GM23338 (cell line): ENCODE results near the gene ATF7IP2. TPM values are rescaled to one million over a fixed set of nuclear protein-coding genes. Genes with fewer than 3 reads are reported as not detected.

Source experiments
- ATAC-seq: fragments of 200-7000 bp; cut with Tn5 transposase; 3 replicates; pipeline ENCODE4 v1.9.1; 2020
- DNase-seq: peaks from one replicate; pipeline ENCODE4 v3.0.0-alpha.2; 2015; ENCODE audit warnings: low spot score
- H2AFZ ChIP-seq: fragments of 200-600 bp; sonication (generic); 2 replicates; pipeline ENCODE4 v1.8.0; 2016; ENCODE audit warnings: antibody characterized with exemption, mild to moderate bottlenecking, moderate library complexity
- H3F3A ChIP-seq: fragments of 200-600 bp; sonication (generic); replicated peaks from 2 replicates; pipeline ENCODE4 v1.8.0; 2017; ENCODE audit warnings: antibody characterized with exemption, mixed run types, low read depth
- H3K27ac ChIP-seq: fragments of 200-600 bp; sonication (generic); 2 replicates; pipeline ENCODE4 v1.6.1; 2016; ENCODE audit warnings: low read depth
- H3K27me3 ChIP-seq: fragments of 200-600 bp; sonication (generic); 2 replicates; pipeline ENCODE4 v1.8.0; 2016; ENCODE audit warnings: mild to moderate bottlenecking, mixed run types, moderate library complexity; ENCODE audit not compliant: insufficient read depth
- H3K36me3 ChIP-seq: fragments of 200-600 bp; sonication (generic); 2 replicates; pipeline ENCODE4 v1.8.0; 2016; ENCODE audit warnings: mild to moderate bottlenecking; ENCODE audit not compliant: insufficient read depth
- H3K4me1 ChIP-seq: fragments of 200-600 bp; sonication (generic); 2 replicates; pipeline ENCODE4 v1.8.0; 2016; ENCODE audit warnings: mild to moderate bottlenecking, moderate library complexity; ENCODE audit not compliant: insufficient read depth
- H3K4me2 ChIP-seq: fragments of 200-600 bp; sonication (generic); 2 replicates; pipeline ENCODE4 v1.7.1; 2017; ENCODE audit warnings: mixed run types
- H3K4me3 ChIP-seq: fragments of 200-600 bp; sonication (generic); 2 replicates; pipeline ENCODE4 v1.6.1; 2016; ENCODE audit warnings: mixed run types
- H3K79me2 ChIP-seq: fragments of 200-600 bp; sonication (generic); replicated peaks from 2 replicates; pipeline ENCODE4 v1.8.0; 2017; ENCODE audit warnings: mild to moderate bottlenecking; ENCODE audit not compliant: insufficient read depth
- H3K9me2 ChIP-seq: fragments of 200-600 bp; sonication (generic); 2 replicates; pipeline ENCODE4 v1.8.0; 2017; ENCODE audit not compliant: insufficient read depth
- H4K20me1 ChIP-seq: fragments of 200-600 bp; sonication (generic); replicated peaks from 2 replicates; pipeline ENCODE4 v1.8.0; 2017; ENCODE audit warnings: mild to moderate bottlenecking; ENCODE audit not compliant: insufficient read depth
- H3K27ac Mint-ChIP-seq: 2 replicates; pipeline ENCODE4 v1.8.0; 2020; ENCODE audit warnings: inconsistent platforms, mild to moderate bottlenecking, moderate library complexity, mixed read lengths
- H3K27me3 Mint-ChIP-seq: 3 replicates; pipeline ENCODE4 v1.8.0; 2022; ENCODE audit warnings: low read depth, mild to moderate bottlenecking, moderate library complexity, mixed read lengths, inconsistent platforms; ENCODE audit not compliant: insufficient read depth, poor library complexity
- H3K36me3 Mint-ChIP-seq: 3 replicates; pipeline ENCODE4 v1.8.0; 2021; ENCODE audit warnings: low read depth, mild to moderate bottlenecking, inconsistent platforms, moderate library complexity, mixed read lengths
- H3K4me1 Mint-ChIP-seq: 3 replicates; pipeline ENCODE4 v1.8.0; 2020; ENCODE audit warnings: mild to moderate bottlenecking, inconsistent platforms, mixed read lengths
- H3K4me3 Mint-ChIP-seq: 3 replicates; pipeline ENCODE4 v1.8.0; 2021; ENCODE audit warnings: moderate library complexity, mild to moderate bottlenecking, inconsistent platforms, mixed read lengths
- H3K9me3 Mint-ChIP-seq: 3 replicates; pipeline ENCODE4 v1.8.0; 2020; ENCODE audit warnings: moderate library complexity, mild to moderate bottlenecking, inconsistent platforms, mixed read lengths
- CTCF ChIP-seq, 2 experiments: fragments of 200-600 bp in 1 of 2; sonication (generic) in 1 of 2; conservative IDR thresholded peaks; 2 replicates each; pipeline versions ENCODE4 v1.5.1 to v1.6.1; 2016 to 2017; ENCODE audit warnings: antibody characterized with exemption in 2 of 2, low read depth in 2 of 2, mild to moderate bottlenecking in 2 of 2, moderate library complexity in 1 of 2
- EZH2 ChIP-seq: fragments of 200-600 bp; sonication (generic); IDR thresholded peaks from one replicate; pipeline ENCODE4 v1.8.0; 2017; ENCODE audit warnings: antibody characterized with exemption, mild to moderate bottlenecking, low read depth; ENCODE audit not compliant: unreplicated experiment
- JUNB ChIP-seq: IDR thresholded peaks from one replicate; pipeline ENCODE4 v1.6.1; 2016; ENCODE audit warnings: antibody characterized with exemption; ENCODE audit not compliant: unreplicated experiment
- POLR2AphosphoS5 ChIP-seq: IDR thresholded peaks from 2 replicates; pipeline ENCODE4 v1.6.1; 2016; ENCODE audit warnings: antibody characterized with exemption, low read depth
- REST ChIP-seq: IDR thresholded peaks from one replicate; pipeline ENCODE4 v1.6.1; 2018; ENCODE audit warnings: antibody characterized with exemption; ENCODE audit not compliant: unreplicated experiment
- ZNF331 ChIP-seq: fragments of 250-450 bp; sonication (Bioruptor Pico); IDR thresholded peaks from 2 replicates; pipeline ENCODE4 v1.5.0; 2020; ENCODE audit warnings: low read depth, mild to moderate bottlenecking, moderate library complexity
- polyA plus RNA-seq: library from polyadenylated mRNA; unstranded; fragments of >200 nt; fragmentation: Nextera tagmentation; extraction: Ambion mirVana; gene quantifications from 2 replicates; pipeline ENCODE4 v1.2.1, GENCODE V29; 2016
- total RNA-seq: library from RNA; depleted of rRNA; stranded (reverse); fragments of >200 nt; shearing (Covaris generic); gene quantifications from 2 replicates; pipeline ENCODE4 v1.2.3, GENCODE V29; 2014
- TF ChIP-seq, protein P1 (sequence below): fragments of 250-450 bp; sonication (Bioruptor Pico); IDR thresholded peaks from 2 replicates; pipeline ENCODE4 v1.5.0; 2020; ENCODE audit warnings: mild to moderate bottlenecking, moderate library complexity

The ATF7IP2 gene
- total and polyA plus RNA-seq, 2 experiments from 2014 or later: 27.9 to 55.7 TPM

DNA sequence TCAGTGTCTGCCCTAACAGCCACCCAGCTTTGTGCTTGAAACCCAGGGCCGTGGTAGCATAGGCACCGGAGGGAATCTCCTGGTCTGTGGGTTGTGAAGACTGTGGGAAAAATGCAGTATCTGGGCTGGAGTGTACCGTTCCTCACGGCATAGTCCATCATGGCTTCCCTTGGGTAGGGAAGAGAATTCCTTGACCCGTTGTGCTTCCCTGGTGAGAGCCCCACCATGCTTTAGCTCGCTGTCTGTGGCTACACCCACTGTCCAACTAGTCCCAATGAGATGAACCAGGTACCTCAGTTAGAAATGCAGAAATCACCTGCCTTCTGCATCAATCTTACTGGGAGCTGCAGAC is 67.3 kb downstream of the ATF7IP2 start:
- no peaks in the 10 kb centered on the region for H3F3A ChIP-seq
- H2AFZ ChIP-seq: no peak overlapping the region
- TF ChIP-seq CTCF (conservative IDR thresholded peaks at IDR 0.05; ENCODE audit: low read depth in 2 of 2) (no peak), POLR2AphosphoS5 (no peak)
- TF ChIP-seq, protein P1, sequence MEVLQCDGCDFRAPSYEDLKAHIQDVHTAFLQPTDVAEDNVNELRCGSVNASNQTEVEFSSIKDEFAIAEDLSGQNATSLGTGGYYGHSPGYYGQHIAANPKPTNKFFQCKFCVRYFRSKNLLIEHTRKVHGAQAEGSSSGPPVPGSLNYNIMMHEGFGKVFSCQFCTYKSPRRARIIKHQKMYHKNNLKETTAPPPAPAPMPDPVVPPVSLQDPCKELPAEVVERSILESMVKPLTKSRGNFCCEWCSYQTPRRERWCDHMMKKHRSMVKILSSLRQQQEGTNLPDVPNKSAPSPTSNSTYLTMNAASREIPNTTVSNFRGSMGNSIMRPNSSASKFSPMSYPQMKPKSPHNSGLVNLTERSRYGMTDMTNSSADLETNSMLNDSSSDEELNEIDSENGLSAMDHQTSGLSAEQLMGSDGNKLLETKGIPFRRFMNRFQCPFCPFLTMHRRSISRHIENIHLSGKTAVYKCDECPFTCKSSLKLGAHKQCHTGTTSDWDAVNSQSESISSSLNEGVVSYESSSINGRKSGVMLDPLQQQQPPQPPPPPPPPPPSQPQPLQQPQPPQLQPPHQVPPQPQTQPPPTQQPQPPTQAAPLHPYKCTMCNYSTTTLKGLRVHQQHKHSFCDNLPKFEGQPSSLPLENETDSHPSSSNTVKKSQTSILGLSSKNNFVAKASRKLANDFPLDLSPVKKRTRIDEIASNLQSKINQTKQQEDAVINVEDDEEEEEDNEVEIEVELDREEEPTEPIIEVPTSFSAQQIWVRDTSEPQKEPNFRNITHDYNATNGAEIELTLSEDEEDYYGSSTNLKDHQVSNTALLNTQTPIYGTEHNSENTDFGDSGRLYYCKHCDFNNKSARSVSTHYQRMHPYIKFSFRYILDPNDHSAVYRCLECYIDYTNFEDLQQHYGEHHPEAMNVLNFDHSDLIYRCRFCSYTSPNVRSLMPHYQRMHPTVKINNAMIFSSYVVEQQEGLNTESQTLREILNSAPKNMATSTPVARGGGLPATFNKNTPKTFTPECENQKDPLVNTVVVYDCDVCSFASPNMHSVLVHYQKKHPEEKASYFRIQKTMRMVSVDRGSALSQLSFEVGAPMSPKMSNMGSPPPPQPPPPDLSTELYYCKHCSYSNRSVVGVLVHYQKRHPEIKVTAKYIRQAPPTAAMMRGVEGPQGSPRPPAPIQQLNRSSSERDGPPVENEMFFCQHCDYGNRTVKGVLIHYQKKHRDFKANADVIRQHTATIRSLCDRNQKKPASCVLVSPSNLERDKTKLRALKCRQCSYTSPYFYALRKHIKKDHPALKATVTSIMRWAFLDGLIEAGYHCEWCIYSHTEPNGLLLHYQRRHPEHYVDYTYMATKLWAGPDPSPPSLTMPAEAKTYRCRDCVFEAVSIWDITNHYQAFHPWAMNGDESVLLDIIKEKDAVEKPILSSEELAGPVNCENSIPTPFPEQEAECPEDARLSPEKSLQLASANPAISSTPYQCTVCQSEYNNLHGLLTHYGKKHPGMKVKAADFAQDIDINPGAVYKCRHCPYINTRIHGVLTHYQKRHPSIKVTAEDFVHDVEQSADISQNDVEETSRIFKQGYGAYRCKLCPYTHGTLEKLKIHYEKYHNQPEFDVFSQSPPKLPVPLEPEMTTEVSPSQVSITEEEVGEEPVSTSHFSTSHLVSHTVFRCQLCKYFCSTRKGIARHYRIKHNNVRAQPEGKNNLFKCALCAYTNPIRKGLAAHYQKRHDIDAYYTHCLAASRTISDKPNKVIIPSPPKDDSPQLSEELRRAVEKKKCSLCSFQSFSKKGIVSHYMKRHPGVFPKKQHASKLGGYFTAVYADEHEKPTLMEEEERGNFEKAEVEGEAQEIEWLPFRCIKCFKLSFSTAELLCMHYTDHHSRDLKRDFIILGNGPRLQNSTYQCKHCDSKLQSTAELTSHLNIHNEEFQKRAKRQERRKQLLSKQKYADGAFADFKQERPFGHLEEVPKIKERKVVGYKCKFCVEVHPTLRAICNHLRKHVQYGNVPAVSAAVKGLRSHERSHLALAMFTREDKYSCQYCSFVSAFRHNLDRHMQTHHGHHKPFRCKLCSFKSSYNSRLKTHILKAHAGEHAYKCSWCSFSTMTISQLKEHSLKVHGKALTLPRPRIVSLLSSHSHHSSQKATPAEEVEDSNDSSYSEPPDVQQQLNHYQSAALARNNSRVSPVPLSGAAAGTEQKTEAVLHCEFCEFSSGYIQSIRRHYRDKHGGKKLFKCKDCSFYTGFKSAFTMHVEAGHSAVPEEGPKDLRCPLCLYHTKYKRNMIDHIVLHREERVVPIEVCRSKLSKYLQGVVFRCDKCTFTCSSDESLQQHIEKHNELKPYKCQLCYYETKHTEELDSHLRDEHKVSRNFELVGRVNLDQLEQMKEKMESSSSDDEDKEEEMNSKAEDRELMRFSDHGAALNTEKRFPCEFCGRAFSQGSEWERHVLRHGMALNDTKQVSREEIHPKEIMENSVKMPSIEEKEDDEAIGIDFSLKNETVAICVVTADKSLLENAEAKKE (CRISPR knock-in tag): no peak
- Mint-ChIP-seq H3K4me3 (no peak overlapping the region), H3K27me3 (no peaks in the 10 kb centered on the region), H3K4me1 (no peaks in the 10 kb centered on the region), H3K36me3 (peaks cover 60% of the 10 kb centered on the region), H3K27ac (no peak overlapping the region), H3K9me3 (peaks cover 17% of the 10 kb centered on the region)
- H3K9me2 ChIP-seq: no peaks in the 10 kb centered on the region
- H4K20me1 ChIP-seq: 0 out of 2 replicates have a peak, but pooled peaks cover 3% of the 10 kb centered on the region
- no peaks in the 10 kb centered on the region for H3K79me2 ChIP-seq
- no peak for ATAC-seq
- no peak overlapping the region for H3K4me2 ChIP-seq
- no peak for DNase-seq
- peaks cover 5% of the 10 kb centered on the region; the same call in 1 of the 2 replicates for H3K36me3 ChIP-seq
- H3K27me3 ChIP-seq: no peaks in the 10 kb centered on the region
- no peak overlapping the region for H3K27ac ChIP-seq
- no peak overlapping the region for H3K4me3 ChIP-seq
- no peaks in the 10 kb centered on the region for H3K4me1 ChIP-seq

GRCh38 chr16:10465821-10466220 is 80.0 kb downstream of the ATF7IP2 start:
- no peak for DNase-seq
- no peaks in the 10 kb centered on the region for H3K79me2 ChIP-seq

More at GRCh38 chr16:10465821-10466220, 80.0 kb downstream of the ATF7IP2 start:
- H3K4me3 ChIP-seq: no peak overlapping the region
- H3K36me3 ChIP-seq: no peaks in the 10 kb centered on the region
- ATAC-seq: no peak
- H2AFZ ChIP-seq: no peak overlapping the region
- Mint-ChIP-seq H3K9me3 (no peaks in the 10 kb centered on the region), H3K27me3 (no peaks in the 10 kb centered on the region), H3K4me1 (no peaks in the 10 kb centered on the region; the same call in 2 of the 3 replicates), H3K36me3 (peaks cover 3% of the 10 kb centered on the region; the same call in 1 of the 3 replicates), H3K4me3 (no peak overlapping the region), H3K27ac (no peak overlapping the region)
- H4K20me1 ChIP-seq: no peaks in the 10 kb centered on the region
- no peaks in the 10 kb centered on the region for H3F3A ChIP-seq
- no peaks in the 10 kb centered on the region for H3K27me3 ChIP-seq
- no peaks in the 10 kb centered on the region for H3K9me2 ChIP-seq
- no peak overlapping the region for H3K4me2 ChIP-seq
- TF ChIP-seq REST (no peak), ZNF331 (CRISPR knock-in tag) (no peak), JUNB (no peak), POLR2AphosphoS5 (no peak), EZH2 (no peak)
- H3K4me1 ChIP-seq: no peaks in the 10 kb centered on the region
- H3K27ac ChIP-seq: no peak overlapping the region
